GM06990 (cell line): ENCODE data around the gene FEV.
"Not testable (repeated sequence)": the region's sequence is repeated elsewhere in the genome, so short reads cannot be mapped to it uniquely, and the experiment has no call there.

Source experiments
- DNase-seq: peaks from one replicate; pipeline ENCODE4 v3.0.0-alpha.2; 2011; ENCODE audit not compliant: insufficient read length; ENCODE audit errors: extremely low read depth
- H3K27me3 ChIP-seq: replicated peaks from 2 replicates; pipeline ENCODE4 v1.6.0; 2011; ENCODE audit warnings: low read length; ENCODE audit not compliant: control insufficient read depth, insufficient read depth
- H3K36me3 ChIP-seq: 2 replicates; pipeline ENCODE4 v1.5.1; 2011; ENCODE audit warnings: low read length; ENCODE audit not compliant: control insufficient read depth, insufficient read depth
- H3K4me3 ChIP-seq: replicated peaks from 2 replicates; pipeline ENCODE4 v1.5.1; 2011; ENCODE audit warnings: low read depth, mild to moderate bottlenecking, control low read depth, low read length
- TF ChIP-seq, protein P1 (sequence below): IDR thresholded peaks from 2 replicates; pipeline ENCODE4 v1.5.1; 2011; ENCODE audit warnings: low read length, control low read depth, mild to moderate bottlenecking, inconsistent platforms; ENCODE audit not compliant: insufficient read depth, poor library complexity, severe bottlenecking

FEV gene

DNA sequence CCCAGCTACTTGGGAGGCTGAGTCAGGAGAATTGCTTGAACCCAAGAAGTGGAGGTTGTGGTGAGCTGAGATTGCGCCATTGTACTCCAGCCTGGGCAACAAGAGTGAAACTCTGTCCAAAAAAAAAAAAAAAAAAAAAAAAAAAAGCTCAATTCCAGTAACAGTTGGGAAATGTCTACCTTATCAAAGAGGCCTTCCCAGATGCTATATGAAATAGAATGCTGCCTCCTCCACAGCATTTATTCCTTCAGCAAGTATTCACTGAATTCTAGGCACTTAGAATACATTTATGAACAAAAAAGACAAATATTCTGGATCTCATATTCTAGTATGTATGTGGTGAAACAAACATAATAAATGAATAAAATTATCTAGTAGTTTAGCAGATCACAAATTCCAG is 38.4 kb downstream of the FEV start:
- H3K4me3 ChIP-seq, result no peak overlapping the region
- no peaks in the 10 kb centered on the region; the same call in 1 of the 2 replicates for H3K27me3 ChIP-seq
- DNase-seq, result no peak
- H3K36me3 ChIP-seq, result no peaks in the 10 kb centered on the region
- TF ChIP-seq, protein P1, sequence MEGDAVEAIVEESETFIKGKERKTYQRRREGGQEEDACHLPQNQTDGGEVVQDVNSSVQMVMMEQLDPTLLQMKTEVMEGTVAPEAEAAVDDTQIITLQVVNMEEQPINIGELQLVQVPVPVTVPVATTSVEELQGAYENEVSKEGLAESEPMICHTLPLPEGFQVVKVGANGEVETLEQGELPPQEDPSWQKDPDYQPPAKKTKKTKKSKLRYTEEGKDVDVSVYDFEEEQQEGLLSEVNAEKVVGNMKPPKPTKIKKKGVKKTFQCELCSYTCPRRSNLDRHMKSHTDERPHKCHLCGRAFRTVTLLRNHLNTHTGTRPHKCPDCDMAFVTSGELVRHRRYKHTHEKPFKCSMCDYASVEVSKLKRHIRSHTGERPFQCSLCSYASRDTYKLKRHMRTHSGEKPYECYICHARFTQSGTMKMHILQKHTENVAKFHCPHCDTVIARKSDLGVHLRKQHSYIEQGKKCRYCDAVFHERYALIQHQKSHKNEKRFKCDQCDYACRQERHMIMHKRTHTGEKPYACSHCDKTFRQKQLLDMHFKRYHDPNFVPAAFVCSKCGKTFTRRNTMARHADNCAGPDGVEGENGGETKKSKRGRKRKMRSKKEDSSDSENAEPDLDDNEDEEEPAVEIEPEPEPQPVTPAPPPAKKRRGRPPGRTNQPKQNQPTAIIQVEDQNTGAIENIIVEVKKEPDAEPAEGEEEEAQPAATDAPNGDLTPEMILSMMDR, result no peak

GRCh38 chr2:218944759-218945404 is 40.1 kb downstream of the FEV start:
- TF ChIP-seq, protein P1, result no peak
- Histone ChIP-seq H3K27me3 (no peaks in the 10 kb centered on the region; the same call in 1 of the 2 replicates), H3K4me3 (no peak overlapping the region), H3K36me3 (no peaks in the 10 kb centered on the region)
- DNase-seq, result no peak

- not testable (repeated sequence) for H3K27me3 ChIP-seq, H3K36me3 ChIP-seq, H3K4me3 ChIP-seq, DNase-seq
Measured at GRCh38 chr2:218931751-218932150, 53.2 kb downstream of the FEV start.
